K562 (cell line): ENCODE measurements around the gene ANXA3. TPM values are rescaled to one million over a fixed set of nuclear protein-coding genes. Genes with fewer than 3 reads are reported as not detected.

Experiments used
- CTBP1 ChIP-seq: fragments of 450-650 bp; IDR thresholded peaks from 2 replicates; pipeline ENCODE4 v1.6.1; 2016; ENCODE audit warnings: borderline replicate concordance
- ELK1 ChIP-seq: sonication (generic); formaldehyde crosslinking; IDR thresholded peaks from 2 replicates; pipeline ENCODE4 v1.8.1; 2022; ENCODE audit warnings: missing genetic modification reagents
- GATAD2B ChIP-seq: fragments of 450-650 bp; IDR thresholded peaks from 2 replicates; pipeline ENCODE4 v1.6.1; 2017; ENCODE audit warnings: mild to moderate bottlenecking, borderline replicate concordance
- HDAC1 ChIP-seq, 2 experiments: fragments of 450-650 bp; IDR thresholded peaks; 2 replicates each; pipeline ENCODE4 v1.6.1; 2016 to 2017; ENCODE audit warnings: inconsistent platforms in 1 of 2, mild to moderate bottlenecking in 1 of 2, moderate library complexity in 1 of 2
- LARP7 ChIP-seq: fragments of 450-650 bp; IDR thresholded peaks from 2 replicates; pipeline ENCODE4 v1.6.1; 2016
- MEF2D ChIP-seq: conservative IDR thresholded peaks from 2 replicates; pipeline ENCODE4 v1.6.1; 2016; ENCODE audit warnings: low read depth, missing genetic modification characterization, missing compliant biosample characterization
- NCOA6 ChIP-seq: fragments of 450-650 bp; IDR thresholded peaks from 2 replicates; pipeline ENCODE4 v1.6.1; 2017; ENCODE audit warnings: mild to moderate bottlenecking
- RCOR1 ChIP-seq, 2 experiments: IDR thresholded peaks; 2 replicates each; pipeline ENCODE4 v1.6.1; 2012; ENCODE audit warnings: low read depth in 2 of 2, low read length in 2 of 2, borderline replicate concordance in 1 of 2, improper control_type of control experiment in 1 of 2
- SNIP1 ChIP-seq: fragments of 450-650 bp; IDR thresholded peaks from 2 replicates; pipeline ENCODE4 v1.7.1; 2017; ENCODE audit warnings: low read depth, mild to moderate bottlenecking
- SOX6 ChIP-seq: fragments of 450-650 bp; IDR thresholded peaks from 2 replicates; pipeline ENCODE4 v1.6.1; 2014; ENCODE audit warnings: mild to moderate bottlenecking
- SREBF1 ChIP-seq: fragments of 150-350 bp; IDR thresholded peaks from 2 replicates; pipeline ENCODE4 v1.6.1; 2014; ENCODE audit warnings: antibody characterized with exemption, low read depth, low read length, borderline replicate concordance
- SRSF7 ChIP-seq: fragments of 200-400 bp; formaldehyde crosslinking; optimal IDR thresholded peaks from 2 replicates; pipeline ENCODE3; 2017; ENCODE audit warnings: mild to moderate bottlenecking, low read depth, low read length
- TGIF2 ChIP-seq: sonication (generic); formaldehyde crosslinking; IDR thresholded peaks from 2 replicates; pipeline ENCODE4 v1.8.1; 2022; ENCODE audit warnings: mild to moderate bottlenecking, missing genetic modification reagents, moderate library complexity
- WHSC1 ChIP-seq: IDR thresholded peaks from one replicate; pipeline ENCODE4 v1.6.1; 2012; ENCODE audit warnings: low read length, control low read depth, inconsistent platforms
- ZNF561 ChIP-seq: fragments of 450-650 bp; formaldehyde crosslinking; conservative IDR thresholded peaks from 2 replicates; pipeline ENCODE4 v1.4.0; 2020; ENCODE audit warnings: mild to moderate bottlenecking, moderate library complexity
- ZNF589 ChIP-seq: fragments of 200-800 bp; sonication (Bioruptor generic); IDR thresholded peaks from 2 replicates; pipeline ENCODE4 v1.6.1; 2016; ENCODE audit warnings: low read depth, missing genetic modification characterization, missing compliant biosample characterization
- ZNF644 ChIP-seq: fragments of 200-800 bp; sonication (Bioruptor generic); IDR thresholded peaks from 2 replicates; pipeline ENCODE4 v1.6.1; 2016; ENCODE audit warnings: low read depth, missing genetic modification characterization, missing compliant biosample characterization
- ZNF764 ChIP-seq: fragments of 250-450 bp; sonication (Bioruptor Pico); IDR thresholded peaks from 2 replicates; pipeline ENCODE4 v1.4.0; 2020; ENCODE audit warnings: low read depth, mild to moderate bottlenecking, moderate library complexity
- polyA plus RNA-seq, 8 experiments: library from polyadenylated mRNA; depleted of rRNA in 4 of 8; stranded (reverse) in 5 of 8; unstranded in 3 of 8; fragments of >200 nt; fragmentation: Nextera tagmentation in 2 of 8; fragmentation: Illumina TruSeq in 1 of 8; extraction: Ambion mirVana in 2 of 8; extraction: Trizol in 1 of 8; gene quantifications; 2 replicates each; pipeline versions ENCODE4 v1.2.1 to v1.2.3, GENCODE V29; 2011 to 2014; ENCODE audit warnings: inconsistent platforms in 1 of 8, missing spikeins in 1 of 8
- total RNA-seq, 7 experiments: library from RNA; depleted of rRNA in 6 of 7; stranded (reverse); fragments of >200 nt in 6 of 7; fragmentation: Illumina TruSeq in 2 of 7; extraction: Trizol in 2 of 7; gene quantifications; 2 replicates each; pipeline versions ENCODE4 v1.2.1 to v1.2.3, GENCODE V29; 2011 to 2021; ENCODE audit warnings: low replicate concordance in 1 of 7
- TF ChIP-seq, protein P1 (sequence below): sonication (generic); formaldehyde crosslinking; IDR thresholded peaks from 2 replicates; pipeline ENCODE4 v1.8.0; 2022; ENCODE audit warnings: missing genetic modification reagents, mild to moderate bottlenecking, borderline replicate concordance
- TF ChIP-seq, protein P2 (sequence below): fragments of 450-650 bp; IDR thresholded peaks from 2 replicates; pipeline ENCODE4 v1.6.1; 2018; ENCODE audit warnings: mild to moderate bottlenecking, low read depth; ENCODE audit not compliant: partially characterized antibody
- TF ChIP-seq, protein P3 (sequence below), 3 experiments: fragments of 200-800 bp in 1 of 3; fragments of 250-450 bp in 1 of 3; fragments of 450-650 bp in 1 of 3; sonication (Bioruptor Pico) in 1 of 3; sonication (Bioruptor generic) in 1 of 3; formaldehyde crosslinking in 1 of 3; IDR thresholded peaks; 2 replicates each; pipeline versions ENCODE4 v1.6.1 to v1.8.0; 2016 to 2022; ENCODE audit warnings: mild to moderate bottlenecking in 2 of 3, missing genetic modification characterization in 2 of 3, missing compliant biosample characterization in 1 of 3, moderate library complexity in 1 of 3

The ANXA3 gene
- total and polyA plus RNA-seq, 9 of the 15 experiments (the other 6 are each of a cell fraction or from before 2014, with no cell fraction given), result 6.3 to 15.5 (median 9.8) TPM

GRCh38 chr4:78642934-78643333 lies 91.4 kb downstream of the ANXA3 start (continued):
- TF ChIP-seq ELK1 (CRISPR knock-in tag) (no peak), GATAD2B (no peak), ZNF561 (CRISPR knock-in tag) (no peak), SOX6 (peak; percentile 74), NCOA6 (no peak), WHSC1 (no peak), ZNF644 (tag) (no peak), MEF2D (tag) (0 out of 2 replicates have a peak, but pooled peaks have one; percentile 28), ZNF589 (0 out of 2 replicates have a peak, but pooled peaks have one; percentile 49), SNIP1 (no peak), SREBF1 (no peak), CTBP1 (peak; percentile 74; the same call in 1 of the 2 replicates), SRSF7 (no peak), ZNF764 (no peak), LARP7 (no peak), TGIF2 (CRISPR knock-in tag) (no peak), HDAC1 (IDR thresholded peaks at IDR 0.05) (peak in 1 of 2 experiments; percentile 45; a peak in 1 of 4 replicates), RCOR1 (IDR thresholded peaks at IDR 0.05; ENCODE audit: borderline replicate concordance in 1 of 2, low read depth in 2 of 2, low read length in 2 of 2) (peak in 1 of 2 experiments; percentile 48; a peak in 1 of 4 replicates)
- TF ChIP-seq, protein P1, sequence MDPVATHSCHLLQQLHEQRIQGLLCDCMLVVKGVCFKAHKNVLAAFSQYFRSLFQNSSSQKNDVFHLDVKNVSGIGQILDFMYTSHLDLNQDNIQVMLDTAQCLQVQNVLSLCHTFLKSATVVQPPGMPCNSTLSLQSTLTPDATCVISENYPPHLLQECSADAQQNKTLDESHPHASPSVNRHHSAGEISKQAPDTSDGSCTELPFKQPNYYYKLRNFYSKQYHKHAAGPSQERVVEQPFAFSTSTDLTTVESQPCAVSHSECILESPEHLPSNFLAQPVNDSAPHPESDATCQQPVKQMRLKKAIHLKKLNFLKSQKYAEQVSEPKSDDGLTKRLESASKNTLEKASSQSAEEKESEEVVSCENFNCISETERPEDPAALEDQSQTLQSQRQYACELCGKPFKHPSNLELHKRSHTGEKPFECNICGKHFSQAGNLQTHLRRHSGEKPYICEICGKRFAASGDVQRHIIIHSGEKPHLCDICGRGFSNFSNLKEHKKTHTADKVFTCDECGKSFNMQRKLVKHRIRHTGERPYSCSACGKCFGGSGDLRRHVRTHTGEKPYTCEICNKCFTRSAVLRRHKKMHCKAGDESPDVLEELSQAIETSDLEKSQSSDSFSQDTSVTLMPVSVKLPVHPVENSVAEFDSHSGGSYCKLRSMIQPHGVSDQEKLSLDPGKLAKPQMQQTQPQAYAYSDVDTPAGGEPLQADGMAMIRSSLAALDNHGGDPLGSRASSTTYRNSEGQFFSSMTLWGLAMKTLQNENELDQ, result no peak
- TF ChIP-seq, protein P2, sequence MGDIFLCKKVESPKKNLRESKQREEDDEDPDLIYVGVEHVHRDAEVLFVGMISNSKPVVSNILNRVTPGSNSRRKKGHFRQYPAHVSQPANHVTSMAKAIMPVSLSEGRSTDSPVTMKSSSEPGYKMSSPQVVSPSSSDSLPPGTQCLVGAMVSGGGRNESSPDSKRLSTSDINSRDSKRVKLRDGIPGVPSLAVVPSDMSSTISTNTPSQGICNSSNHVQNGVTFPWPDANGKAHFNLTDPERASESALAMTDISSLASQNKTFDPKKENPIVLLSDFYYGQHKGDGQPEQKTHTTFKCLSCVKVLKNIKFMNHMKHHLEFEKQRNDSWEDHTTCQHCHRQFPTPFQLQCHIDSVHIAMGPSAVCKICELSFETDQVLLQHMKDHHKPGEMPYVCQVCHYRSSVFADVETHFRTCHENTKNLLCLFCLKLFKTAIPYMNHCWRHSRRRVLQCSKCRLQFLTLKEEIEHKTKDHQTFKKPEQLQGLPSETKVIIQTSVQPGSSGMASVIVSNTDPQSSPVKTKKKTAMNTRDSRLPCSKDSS, result no peak
- TF ChIP-seq, protein P3, sequence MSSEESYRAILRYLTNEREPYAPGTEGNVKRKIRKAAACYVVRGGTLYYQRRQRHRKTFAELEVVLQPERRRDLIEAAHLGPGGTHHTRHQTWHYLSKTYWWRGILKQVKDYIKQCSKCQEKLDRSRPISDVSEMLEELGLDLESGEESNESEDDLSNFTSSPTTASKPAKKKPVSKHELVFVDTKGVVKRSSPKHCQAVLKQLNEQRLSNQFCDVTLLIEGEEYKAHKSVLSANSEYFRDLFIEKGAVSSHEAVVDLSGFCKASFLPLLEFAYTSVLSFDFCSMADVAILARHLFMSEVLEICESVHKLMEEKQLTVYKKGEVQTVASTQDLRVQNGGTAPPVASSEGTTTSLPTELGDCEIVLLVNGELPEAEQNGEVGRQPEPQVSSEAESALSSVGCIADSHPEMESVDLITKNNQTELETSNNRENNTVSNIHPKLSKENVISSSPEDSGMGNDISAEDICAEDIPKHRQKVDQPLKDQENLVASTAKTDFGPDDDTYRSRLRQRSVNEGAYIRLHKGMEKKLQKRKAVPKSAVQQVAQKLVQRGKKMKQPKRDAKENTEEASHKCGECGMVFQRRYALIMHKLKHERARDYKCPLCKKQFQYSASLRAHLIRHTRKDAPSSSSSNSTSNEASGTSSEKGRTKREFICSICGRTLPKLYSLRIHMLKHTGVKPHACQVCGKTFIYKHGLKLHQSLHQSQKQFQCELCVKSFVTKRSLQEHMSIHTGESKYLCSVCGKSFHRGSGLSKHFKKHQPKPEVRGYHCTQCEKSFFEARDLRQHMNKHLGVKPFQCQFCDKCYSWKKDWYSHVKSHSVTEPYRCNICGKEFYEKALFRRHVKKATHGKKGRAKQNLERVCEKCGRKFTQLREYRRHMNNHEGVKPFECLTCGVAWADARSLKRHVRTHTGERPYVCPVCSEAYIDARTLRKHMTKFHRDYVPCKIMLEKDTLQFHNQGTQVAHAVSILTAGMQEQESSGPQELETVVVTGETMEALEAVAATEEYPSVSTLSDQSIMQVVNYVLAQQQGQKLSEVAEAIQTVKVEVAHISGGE (CRISPR knock-in tag; IDR thresholded peaks at IDR 0.05), result no peak
